H9 (cell line): Measurements from ENCODE around the gene RLBP1. TPM values are rescaled to one million over a fixed set of nuclear protein-coding genes. Genes with fewer than 3 reads are reported as not detected.

Experiments used
- DNase-seq: peaks from one replicate; pipeline ENCODE4 v3.0.0-alpha.2; 2017
- H2AFZ ChIP-seq: one replicate; pipeline ENCODE4 v1.6.1; 2013; ENCODE audit warnings: mild to moderate bottlenecking, low read length, control low read depth, moderate library complexity
- H2AK5ac ChIP-seq: 2 replicates; pipeline ENCODE4 v1.6.1; 2013; ENCODE audit warnings: low read length, control low read depth, mixed read lengths; ENCODE audit not compliant: insufficient read length
- H2BK120ac ChIP-seq: one replicate; pipeline ENCODE4 v1.6.1; 2013; ENCODE audit warnings: low read depth, mild to moderate bottlenecking, low read length, control low read depth, inconsistent platforms; ENCODE audit not compliant: poor library complexity, severe bottlenecking
- H2BK12ac ChIP-seq: 2 replicates; pipeline ENCODE4 v1.6.1; 2013; ENCODE audit warnings: low read length, control low read depth, mixed read lengths, low read depth; ENCODE audit not compliant: insufficient read length
- H2BK15ac ChIP-seq: 2 replicates; pipeline ENCODE4 v1.6.1; 2013; ENCODE audit warnings: low read depth, low read length, control low read depth
- H2BK20ac ChIP-seq: one replicate; pipeline ENCODE4 v1.6.1; 2013; ENCODE audit warnings: low read depth, mild to moderate bottlenecking, low read length, control low read depth, inconsistent platforms; ENCODE audit not compliant: poor library complexity, severe bottlenecking
- H2BK5ac ChIP-seq: 2 replicates; pipeline ENCODE4 v1.6.1; 2013; ENCODE audit warnings: low read length, control low read depth, mixed read lengths; ENCODE audit not compliant: insufficient read length
- H3K14ac ChIP-seq: 2 replicates; pipeline ENCODE4 v1.6.1; 2013; ENCODE audit warnings: low read length, control low read depth; ENCODE audit not compliant: insufficient read depth
- H3K18ac ChIP-seq: 2 replicates; pipeline ENCODE4 v1.6.1; 2013; ENCODE audit warnings: low read depth, mild to moderate bottlenecking, mixed read lengths, low read length, control low read depth; ENCODE audit not compliant: insufficient read length
- H3K23ac ChIP-seq: 2 replicates; pipeline ENCODE4 v1.6.1; 2013; ENCODE audit warnings: low read length, control low read depth, mixed read lengths, low read depth; ENCODE audit not compliant: insufficient read length
- H3K23me2 ChIP-seq: 2 replicates; pipeline ENCODE4 v1.6.1; 2013; ENCODE audit warnings: low read depth, mild to moderate bottlenecking, mixed read lengths, low read length, control low read depth; ENCODE audit not compliant: insufficient read length, poor library complexity, severe bottlenecking
- H3K27ac ChIP-seq: 2 replicates; pipeline ENCODE4 v1.5.1; 2013; ENCODE audit warnings: low read length, control low read depth, mixed read lengths, low read depth; ENCODE audit not compliant: insufficient read length
- H3K27me3 ChIP-seq: 2 replicates; pipeline ENCODE4 v1.6.1; 2013; ENCODE audit warnings: low read length, control low read depth, inconsistent platforms; ENCODE audit not compliant: insufficient read depth
- H3K4ac ChIP-seq: 2 replicates; pipeline ENCODE4 v1.6.1; 2013; ENCODE audit warnings: low read depth, mild to moderate bottlenecking, control low read depth, inconsistent platforms, low read length, moderate library complexity
- H3K4me1 ChIP-seq: 2 replicates; pipeline ENCODE4 v1.6.1; 2013; ENCODE audit warnings: low read length, control low read depth, inconsistent platforms; ENCODE audit not compliant: insufficient read depth
- H3K4me2 ChIP-seq: 2 replicates; pipeline ENCODE4 v1.6.1; 2013; ENCODE audit warnings: low read length, control low read depth, mixed read lengths; ENCODE audit not compliant: insufficient read length, insufficient read depth
- H3K56ac ChIP-seq: 2 replicates; pipeline ENCODE4 v1.6.1; 2013; ENCODE audit warnings: low read depth, mild to moderate bottlenecking, mixed read lengths, low read length, control low read depth; ENCODE audit not compliant: insufficient read length
- H3K79me1 ChIP-seq: 2 replicates; pipeline ENCODE4 v1.6.1; 2013; ENCODE audit warnings: low read depth, mild to moderate bottlenecking, moderate library complexity, low read length, control low read depth, inconsistent platforms; ENCODE audit not compliant: insufficient read depth, poor library complexity, severe bottlenecking
- H3K79me2 ChIP-seq: 2 replicates; pipeline ENCODE4 v1.6.1; 2013; ENCODE audit warnings: low read length, control low read depth, inconsistent platforms; ENCODE audit not compliant: insufficient read depth
- H3K9ac ChIP-seq: 2 replicates; pipeline ENCODE4 v1.6.1; 2013; ENCODE audit warnings: low read length, control low read depth, mixed read lengths; ENCODE audit not compliant: insufficient read length; ENCODE audit errors: extremely low read depth
- H3K9me3 ChIP-seq: one replicate; pipeline ENCODE4 v1.6.1; 2013; ENCODE audit warnings: low read depth, low read length, inconsistent platforms; ENCODE audit not compliant: control insufficient read depth
- H3T11ph ChIP-seq: one replicate; pipeline ENCODE4 v1.6.1; 2013; ENCODE audit warnings: mild to moderate bottlenecking, low read length, control low read depth, inconsistent platforms
- H4K20me1 ChIP-seq: one replicate; pipeline ENCODE4 v1.6.1; 2013; ENCODE audit not compliant: control insufficient read depth, insufficient read length, insufficient read depth
- H4K5ac ChIP-seq: 2 replicates; pipeline ENCODE4 v1.6.1; 2013; ENCODE audit warnings: low read depth, mild to moderate bottlenecking, mixed read lengths, low read length, control low read depth; ENCODE audit not compliant: insufficient read length
- H4K8ac ChIP-seq: replicated peaks from 2 replicates; pipeline ENCODE4 v1.6.1; 2013; ENCODE audit warnings: low read length, control low read depth, mixed read lengths, low read depth; ENCODE audit not compliant: insufficient read length
- H4K91ac ChIP-seq: 2 replicates; pipeline ENCODE4 v1.6.1; 2013; ENCODE audit warnings: low read depth, mild to moderate bottlenecking, moderate library complexity, mixed read lengths, low read length, control low read depth; ENCODE audit not compliant: insufficient read length
- H3K27ac Mint-ChIP-seq, 3 experiments: 2 replicates in 2 of 3; 3 replicates in 1 of 3; pipeline ENCODE4 v1.8.0; 2020 to 2021; ENCODE audit warnings: mixed read lengths in 3 of 3, mild to moderate bottlenecking in 1 of 3, moderate library complexity in 1 of 3
- H3K27me3 Mint-ChIP-seq: 2 replicates; pipeline ENCODE4 v1.8.0; 2021; ENCODE audit warnings: low read depth, mild to moderate bottlenecking, moderate library complexity, mixed read lengths
- H3K36me3 Mint-ChIP-seq, 3 experiments: 2 replicates in 2 of 3; 3 replicates in 1 of 3; pipeline ENCODE4 v1.8.0; 2020 to 2021; ENCODE audit warnings: low read depth in 3 of 3, mixed read lengths in 3 of 3; ENCODE audit not compliant: insufficient read depth in 1 of 3
- H3K4me1 Mint-ChIP-seq, 2 experiments: 2 replicates each; pipeline ENCODE4 v1.8.0; 2020; ENCODE audit warnings: mixed read lengths in 2 of 2
- H3K4me3 Mint-ChIP-seq, 2 experiments: 2 replicates in 1 of 2; 3 replicates in 1 of 2; pipeline ENCODE4 v1.8.0; 2020 to 2021; ENCODE audit warnings: mild to moderate bottlenecking in 2 of 2, mixed read lengths in 2 of 2, moderate library complexity in 1 of 2
- H3K9me3 Mint-ChIP-seq, 2 experiments: 2 replicates in 1 of 2; 3 replicates in 1 of 2; pipeline ENCODE4 v1.8.0; 2020; ENCODE audit warnings: mild to moderate bottlenecking in 2 of 2, mixed read lengths in 2 of 2, moderate library complexity in 1 of 2
- WGBS: extraction: QIAGEN DNeasy Blood & Tissue Kit; methylation state at CpG from one replicate; pipeline ENCODE4 v1.1.7; 2013; ENCODE audit warnings: missing lambda C conversion rate, low lambda C conversion rate, mixed read lengths; ENCODE audit not compliant: insufficient read length; ENCODE audit errors: extremely low coverage; 5-methylcytosine and 5-hydroxymethylcytosine counted together
- total RNA-seq: library from RNA; stranded (reverse); gene quantifications from 2 replicates; pipeline ENCODE4 v1.2.1, GENCODE V29; 2021
- TF ChIP-seq, protein P1 (sequence below): fragments of 200-600 bp; sonication (generic); conservative IDR thresholded peaks from 3 replicates; pipeline ENCODE4 v1.8.0; 2021; ENCODE audit warnings: antibody characterized with exemption, mild to moderate bottlenecking

The RLBP1 gene
- total RNA-seq, 1 experiment from 2014 or later = not detected

DNA sequence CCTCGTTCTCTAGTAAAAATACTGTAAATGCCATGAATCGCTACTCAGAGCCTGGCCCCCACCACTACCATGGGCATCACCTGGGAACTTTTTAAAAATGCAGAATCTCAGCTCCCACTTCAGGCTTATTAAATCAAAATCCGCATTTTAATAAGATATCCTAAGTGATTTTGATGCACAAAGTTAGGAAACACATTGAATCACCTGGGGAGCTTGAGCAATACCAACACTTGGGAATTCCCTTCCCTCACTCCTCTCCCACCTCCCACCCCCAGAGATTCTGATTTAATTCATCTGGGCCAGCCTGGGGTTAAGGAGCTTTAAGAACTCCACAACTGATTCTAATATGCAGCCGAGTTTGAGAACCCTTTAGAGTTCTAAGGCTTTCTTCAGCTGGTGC is 26.8 kb downstream of the RLBP1 start:
- no peak overlapping the region for H4K5ac ChIP-seq
- H3K14ac ChIP-seq = no peak overlapping the region
- H4K8ac ChIP-seq = no peak overlapping the region

More for the DNA sequence above, 26.8 kb downstream of the RLBP1 start:
- H3K27ac Mint-ChIP-seq = no peak overlapping the region
- no peak overlapping the region for H3K23ac ChIP-seq
- H3K23me2 ChIP-seq = peaks cover 4% of the 10 kb centered on the region
- no peak overlapping the region for H2AFZ ChIP-seq
- no peak overlapping the region for H2BK12ac ChIP-seq
- peaks cover 7% of the 10 kb centered on the region for H3K4me1 ChIP-seq
- no peak overlapping the region for H2AK5ac ChIP-seq
- H3K4me2 ChIP-seq = no peak overlapping the region
- no peak overlapping the region for H3K27ac ChIP-seq
- no CpG with 5 or more reads among the region's 4 CpGs for WGBS
- H2BK5ac ChIP-seq = no peak overlapping the region
- H4K20me1 ChIP-seq = no peaks in the 10 kb centered on the region
- H3K56ac ChIP-seq = no peak overlapping the region
- DNase-seq = no peak
- no peaks in the 10 kb centered on the region for H3K79me2 ChIP-seq
- H3K36me3 Mint-ChIP-seq = peaks cover 7 to 21% (median 12%) of the 10 kb centered on the region in 3 experiments; a peak in 5 of 7 replicates
- H3K9me3 Mint-ChIP-seq = no peaks in the 10 kb centered on the region
- no peak overlapping the region for H3K4ac ChIP-seq
- no peak overlapping the region for H3K18ac ChIP-seq
- no peak overlapping the region for H4K91ac ChIP-seq
- no peak overlapping the region for H2BK120ac ChIP-seq
- no peak overlapping the region for H3T11ph ChIP-seq
- H3K4me1 Mint-ChIP-seq = peaks cover 38 to 41% of the 10 kb centered on the region in 2 experiments
- H3K4me3 Mint-ChIP-seq = no peak overlapping the region
- no peaks in the 10 kb centered on the region for H3K79me1 ChIP-seq
- H3K27me3 ChIP-seq = no peaks in the 10 kb centered on the region
- H2BK15ac ChIP-seq = no peak overlapping the region
- no peak overlapping the region for H2BK20ac ChIP-seq
- TF ChIP-seq, protein P1, sequence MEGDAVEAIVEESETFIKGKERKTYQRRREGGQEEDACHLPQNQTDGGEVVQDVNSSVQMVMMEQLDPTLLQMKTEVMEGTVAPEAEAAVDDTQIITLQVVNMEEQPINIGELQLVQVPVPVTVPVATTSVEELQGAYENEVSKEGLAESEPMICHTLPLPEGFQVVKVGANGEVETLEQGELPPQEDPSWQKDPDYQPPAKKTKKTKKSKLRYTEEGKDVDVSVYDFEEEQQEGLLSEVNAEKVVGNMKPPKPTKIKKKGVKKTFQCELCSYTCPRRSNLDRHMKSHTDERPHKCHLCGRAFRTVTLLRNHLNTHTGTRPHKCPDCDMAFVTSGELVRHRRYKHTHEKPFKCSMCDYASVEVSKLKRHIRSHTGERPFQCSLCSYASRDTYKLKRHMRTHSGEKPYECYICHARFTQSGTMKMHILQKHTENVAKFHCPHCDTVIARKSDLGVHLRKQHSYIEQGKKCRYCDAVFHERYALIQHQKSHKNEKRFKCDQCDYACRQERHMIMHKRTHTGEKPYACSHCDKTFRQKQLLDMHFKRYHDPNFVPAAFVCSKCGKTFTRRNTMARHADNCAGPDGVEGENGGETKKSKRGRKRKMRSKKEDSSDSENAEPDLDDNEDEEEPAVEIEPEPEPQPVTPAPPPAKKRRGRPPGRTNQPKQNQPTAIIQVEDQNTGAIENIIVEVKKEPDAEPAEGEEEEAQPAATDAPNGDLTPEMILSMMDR = no peak
- H3K9ac ChIP-seq = no peak overlapping the region
- no peaks in the 10 kb centered on the region for H3K9me3 ChIP-seq
- no peaks in the 10 kb centered on the region for H3K27me3 Mint-ChIP-seq
